PC-3 (cell line): ENCODE data around the gene UBE2E2. TPM values are rescaled to one million over a fixed set of nuclear protein-coding genes. Genes with fewer than 3 reads are reported as not detected.

Experiments
- ATAC-seq: fragments of 200-7000 bp; cut with Tn5 transposase; 2 replicates; pipeline ENCODE4 v1.9.1; 2020; ENCODE audit warnings: mild to moderate bottlenecking, moderate library complexity
- BruUV-seq: library from RNA; stranded (reverse); fragments of 400-500 nt; replicated peaks from 2 replicates; lab custom pipeline; 2021; lab: Mats Ljungman, UMichigan
- CTCF ChIA-PET: fragments of 300-600 bp; sonication (Branson Sonifier 250); formaldehyde crosslinking; loops from one replicate; lab custom pipeline; 2022; ENCODE audit warnings: antibody characterized with exemption; lab: Charles Lee
- POLR2A ChIA-PET: fragments of 300-600 bp; sonication (Branson Sonifier 250); formaldehyde crosslinking; loops from one replicate; lab custom pipeline; 2022; ENCODE audit warnings: antibody characterized with exemption; ENCODE audit not compliant: unreplicated experiment; lab: Charles Lee
- DNase-seq: peaks from one replicate; pipeline ENCODE4 v3.0.0-alpha.2; 2015
- H2AFZ ChIP-seq: fragments of 300-600 bp; sonication (generic); 2 replicates; pipeline ENCODE4 v1.6.0; 2016; ENCODE audit warnings: antibody characterized with exemption, low read length
- H3F3A ChIP-seq: fragments of 300-600 bp; sonication (generic); one replicate; pipeline ENCODE4 v1.6.0; 2017; ENCODE audit warnings: antibody characterized with exemption, low read length, control low read depth, mild to moderate bottlenecking; ENCODE audit not compliant: unreplicated experiment
- H3K27ac ChIP-seq: fragments of 300-600 bp; sonication (generic); 2 replicates; pipeline ENCODE4 v1.5.1; 2016; ENCODE audit warnings: mild to moderate bottlenecking, low read length
- H3K27me3 ChIP-seq: fragments of 300-600 bp; sonication (generic); 2 replicates; pipeline ENCODE4 v1.6.1; 2016; ENCODE audit warnings: low read length, mixed read lengths
- H3K36me3 ChIP-seq: fragments of 300-600 bp; sonication (generic); 2 replicates; pipeline ENCODE4 v1.6.1; 2016; ENCODE audit warnings: low read depth, mixed run types, low read length, mixed read lengths
- H3K4me1 ChIP-seq: fragments of 300-600 bp; sonication (generic); 2 replicates; pipeline ENCODE4 v1.5.1; 2016; ENCODE audit warnings: low read length; ENCODE audit not compliant: insufficient read depth
- H3K4me2 ChIP-seq: fragments of 300-600 bp; sonication (generic); 2 replicates; pipeline ENCODE4 v1.6.0; 2016; ENCODE audit warnings: low read length
- H3K4me3 ChIP-seq: fragments of 300-600 bp; sonication (generic); 2 replicates; pipeline ENCODE4 v1.5.1; 2016; ENCODE audit warnings: mild to moderate bottlenecking, low read length, mixed read lengths
- H3K79me2 ChIP-seq: fragments of 300-600 bp; sonication (generic); 2 replicates; pipeline ENCODE4 v1.6.1; 2017; ENCODE audit warnings: low read length, mixed read lengths
- H3K9ac ChIP-seq: fragments of 300-600 bp; sonication (generic); 2 replicates; pipeline ENCODE4 v1.6.0; 2016; ENCODE audit warnings: mild to moderate bottlenecking, low read length
- H3K9me2 ChIP-seq: fragments of 300-600 bp; sonication (generic); replicated peaks from 2 replicates; pipeline ENCODE4 v1.6.1; 2016; ENCODE audit warnings: mixed run types, low read length, mixed read lengths
- H3K9me3 ChIP-seq: fragments of 300-600 bp; sonication (generic); 2 replicates; pipeline ENCODE4 v1.6.1; 2016; ENCODE audit warnings: low read length, mixed read lengths
- H4K20me1 ChIP-seq: fragments of 300-600 bp; sonication (generic); 2 replicates; pipeline ENCODE4 v1.6.1; 2016; ENCODE audit warnings: low read length, mixed read lengths
- EZH2 ChIP-seq: fragments of 300-600 bp; sonication (generic); IDR thresholded peaks from one replicate; pipeline ENCODE4 v1.6.1; 2017; ENCODE audit warnings: antibody characterized with exemption, mild to moderate bottlenecking, low read length; ENCODE audit not compliant: unreplicated experiment
- EZH2phosphoT487 ChIP-seq: fragments of 300-600 bp; sonication (generic); IDR thresholded peaks from 2 replicates; pipeline ENCODE4 v1.6.1; 2018; ENCODE audit warnings: mild to moderate bottlenecking, antibody characterized with exemption, low read length, borderline replicate concordance
- intact Hi-C: fragments of 100-400 bp; cut with micrococcal nuclease; formaldehyde crosslinking; loops from 2 replicates; pipeline ENCODE4 v1.9.0; 2023
- total RNA-seq: library from RNA; depleted of rRNA; stranded (reverse); fragments of >200 nt; gene quantifications from 2 replicates; pipeline ENCODE4 v1.2.3, GENCODE V29; 2014
- TF ChIP-seq, protein P1 (sequence below): fragments of 300-600 bp; sonication (generic); conservative IDR thresholded peaks from 2 replicates; pipeline ENCODE4 v1.5.1; 2017; ENCODE audit warnings: antibody characterized with exemption, low read depth, mild to moderate bottlenecking, low read length

UBE2E2 gene
- total RNA-seq, 1 experiment from 2014 or later = 25.6 TPM

DNA sequence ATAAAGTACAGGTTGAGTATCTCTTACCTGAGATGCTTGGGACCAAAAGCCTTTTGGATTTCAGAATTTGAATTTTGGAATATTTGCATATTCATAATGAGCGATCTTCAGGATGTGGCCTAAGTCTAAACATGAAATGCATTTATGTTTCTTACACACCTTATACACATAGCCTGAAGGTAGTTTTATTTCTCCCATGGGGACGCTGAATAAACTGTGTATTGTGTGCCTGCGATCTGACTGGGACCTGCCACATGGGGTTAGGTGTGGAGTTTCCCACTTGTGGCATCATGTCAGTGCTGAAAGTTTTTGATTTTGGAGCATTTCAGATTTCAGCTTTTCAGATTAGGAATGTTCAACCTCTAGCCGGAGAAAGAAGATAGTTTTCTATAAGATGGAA lies 35.5 kb downstream of the UBE2E2 start:
- Histone ChIP-seq H3K79me2 (peaks cover 89% of the 10 kb centered on the region), H3K4me1 (peaks cover 21% of the 10 kb centered on the region), H3F3A (no peaks in the 10 kb centered on the region), H3K27me3 (no peaks in the 10 kb centered on the region), H3K36me3 (no peaks in the 10 kb centered on the region), H4K20me1 (peaks cover 38% of the 10 kb centered on the region), H3K9me3 (no peaks in the 10 kb centered on the region), H2AFZ (no peak overlapping the region), H3K4me2 (no peak overlapping the region), H3K4me3 (no peak overlapping the region), H3K9ac (no peak overlapping the region), H3K9me2 (no peaks in the 10 kb centered on the region), H3K27ac (no peak overlapping the region)
- CTCF ChIA-PET = no interaction called here
- no peak for ATAC-seq
- TF ChIP-seq EZH2phosphoT487 (no peak), EZH2 (no peak)
- TF ChIP-seq, protein P1, sequence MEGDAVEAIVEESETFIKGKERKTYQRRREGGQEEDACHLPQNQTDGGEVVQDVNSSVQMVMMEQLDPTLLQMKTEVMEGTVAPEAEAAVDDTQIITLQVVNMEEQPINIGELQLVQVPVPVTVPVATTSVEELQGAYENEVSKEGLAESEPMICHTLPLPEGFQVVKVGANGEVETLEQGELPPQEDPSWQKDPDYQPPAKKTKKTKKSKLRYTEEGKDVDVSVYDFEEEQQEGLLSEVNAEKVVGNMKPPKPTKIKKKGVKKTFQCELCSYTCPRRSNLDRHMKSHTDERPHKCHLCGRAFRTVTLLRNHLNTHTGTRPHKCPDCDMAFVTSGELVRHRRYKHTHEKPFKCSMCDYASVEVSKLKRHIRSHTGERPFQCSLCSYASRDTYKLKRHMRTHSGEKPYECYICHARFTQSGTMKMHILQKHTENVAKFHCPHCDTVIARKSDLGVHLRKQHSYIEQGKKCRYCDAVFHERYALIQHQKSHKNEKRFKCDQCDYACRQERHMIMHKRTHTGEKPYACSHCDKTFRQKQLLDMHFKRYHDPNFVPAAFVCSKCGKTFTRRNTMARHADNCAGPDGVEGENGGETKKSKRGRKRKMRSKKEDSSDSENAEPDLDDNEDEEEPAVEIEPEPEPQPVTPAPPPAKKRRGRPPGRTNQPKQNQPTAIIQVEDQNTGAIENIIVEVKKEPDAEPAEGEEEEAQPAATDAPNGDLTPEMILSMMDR = no peak
- intact Hi-C loops = no loop called here
- POLR2A ChIA-PET = no interaction called here
- BruUV-seq = no TSS peak
- no peak for DNase-seq

DNA sequence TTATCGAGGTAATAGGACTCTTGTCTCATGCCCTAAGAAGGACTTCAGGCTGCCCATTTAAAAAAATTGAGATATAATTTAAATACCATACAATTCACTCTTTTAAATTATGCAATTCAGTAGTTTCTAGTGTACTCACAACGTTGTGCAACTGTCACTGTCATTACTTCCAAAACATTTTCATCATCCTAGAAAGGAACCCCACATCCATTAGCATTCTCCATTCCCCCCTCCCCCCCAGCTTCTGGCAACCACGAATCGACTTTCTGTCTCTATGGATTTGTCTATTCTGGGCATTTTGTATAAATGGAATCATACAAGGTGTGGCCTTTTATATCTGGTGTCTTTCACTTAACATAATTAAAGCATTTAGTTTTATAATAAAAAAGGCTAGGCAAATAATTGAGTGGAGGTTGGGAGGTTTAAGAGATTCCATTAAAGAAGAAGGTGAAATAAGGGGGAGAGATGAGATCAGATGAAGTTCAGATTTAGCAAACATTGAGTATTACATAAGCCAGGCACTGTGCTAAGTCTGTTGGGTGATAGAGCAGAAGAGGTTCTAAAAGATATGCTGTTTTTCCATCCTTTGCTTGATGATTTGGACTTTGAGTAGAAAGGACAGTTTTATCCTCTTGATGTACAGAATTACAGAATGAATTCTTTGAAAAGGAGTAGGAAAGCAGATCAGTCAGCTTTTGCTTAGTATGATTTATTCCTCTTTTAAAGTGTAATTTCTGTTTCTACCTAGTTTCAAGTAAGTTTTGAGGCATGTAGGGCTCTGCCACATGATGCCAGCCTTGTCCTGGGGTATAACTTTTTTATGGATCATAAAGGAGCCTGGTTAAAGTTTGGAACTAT lies 36.3 kb downstream of the UBE2E2 start:
- CTCF ChIA-PET = no interaction called here
- Histone ChIP-seq H3K36me3 (no peaks in the 10 kb centered on the region), H3K9ac (no peak overlapping the region), H3K79me2 (peaks cover 90% of the 10 kb centered on the region), H3K4me1 (peaks cover 21% of the 10 kb centered on the region), H3K4me2 (no peak overlapping the region), H3K27ac (no peak overlapping the region), H3K4me3 (no peak overlapping the region), H4K20me1 (peaks cover 38% of the 10 kb centered on the region), H3K9me3 (no peaks in the 10 kb centered on the region), H3K9me2 (no peaks in the 10 kb centered on the region), H3F3A (no peaks in the 10 kb centered on the region), H2AFZ (no peak overlapping the region), H3K27me3 (no peaks in the 10 kb centered on the region)
- no peak for DNase-seq
- POLR2A ChIA-PET = no interaction called here
- TF ChIP-seq, protein P1 = no peak
- 0 out of 2 replicates have a peak, but pooled peaks have one; percentile 21 for ATAC-seq
- intact Hi-C loops = loop anchor here (1.0 to 5.0 kb wide), 2 partner anchors 19 to 93 kb away; no protein-coding TSS in a partner anchor
- BruUV-seq = no TSS peak
